LNCaP clone FGC (cell line): ENCODE data around the gene MYRIP.

ENCODE experiments used
- DNase-seq: peaks from one replicate; pipeline ENCODE4 v3.0.0-alpha.2; 2011; ENCODE audit warnings: low read depth
- H3K4me3 ChIP-seq: 2 replicates; pipeline ENCODE4 v1.5.1; 2011; ENCODE audit warnings: mild to moderate bottlenecking, low read depth, low read length, control low read depth
- CTCF ChIP-seq: IDR thresholded peaks from 2 replicates; pipeline ENCODE4 v1.5.1; 2012; ENCODE audit warnings: mild to moderate bottlenecking; ENCODE audit not compliant: control insufficient read depth, insufficient read depth; ENCODE audit errors: extremely low read depth

The MYRIP gene

DNA sequence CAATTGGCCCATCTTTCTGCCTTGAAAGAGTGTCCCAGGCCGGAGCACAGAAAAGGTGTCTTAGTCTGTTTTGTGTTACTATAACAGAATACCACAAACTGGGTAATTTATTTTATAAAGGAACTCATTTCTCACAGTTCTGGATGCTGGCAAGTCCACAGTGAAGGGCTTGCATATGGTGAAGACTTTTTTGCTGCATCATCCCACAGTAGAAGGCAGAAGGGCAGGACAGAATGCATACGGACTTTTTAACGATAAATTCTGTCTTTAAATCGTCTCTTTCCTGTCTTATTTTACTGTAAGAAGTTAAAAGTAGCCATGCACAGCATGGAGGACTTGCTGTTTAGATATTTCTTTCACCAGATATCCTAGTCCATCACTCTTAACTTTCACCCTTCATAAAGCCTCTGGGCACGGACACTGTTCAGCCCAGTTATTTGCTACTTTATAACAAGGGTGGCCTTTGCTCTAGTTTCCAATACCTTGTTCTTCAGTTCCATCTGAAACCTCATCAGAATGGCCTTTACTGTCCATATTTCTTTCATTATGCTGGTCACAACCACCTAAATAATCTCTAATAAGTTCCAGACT is 489.8 kb downstream of the MYRIP start:
- no peak for TF ChIP-seq CTCF
- DNase-seq = no peak
- no peak overlapping the region for H3K4me3 ChIP-seq

DNA sequence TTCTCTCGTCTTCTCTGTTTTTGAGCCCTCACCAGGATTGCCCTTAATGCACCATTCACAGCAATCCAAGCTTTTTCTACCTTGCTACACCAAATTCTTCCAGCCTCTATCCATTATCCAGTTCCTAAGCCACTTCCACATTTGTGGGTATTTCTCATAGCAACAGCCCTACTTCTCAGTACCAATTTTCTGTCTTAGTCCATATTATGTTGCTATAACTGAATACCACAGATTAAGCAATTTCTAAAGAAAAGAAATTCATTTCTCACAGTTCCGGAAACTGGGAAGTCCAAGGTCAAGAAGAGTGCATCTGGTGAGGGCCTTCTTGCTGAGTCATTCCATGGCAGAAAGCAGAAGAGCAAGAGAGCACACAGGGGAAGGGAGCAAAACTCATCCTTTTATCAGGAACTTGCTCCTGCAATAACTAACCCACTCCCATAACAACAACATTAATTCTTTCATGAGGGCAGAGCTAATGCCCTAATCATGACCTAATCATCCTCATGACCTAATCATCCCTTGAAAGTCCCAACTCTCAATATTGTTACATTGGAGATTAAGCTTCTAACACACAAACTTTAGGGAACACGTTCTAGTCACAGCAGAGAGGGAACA is 490.4 kb downstream of the MYRIP start:
- DNase-seq = no peak
- H3K4me3 ChIP-seq = no peak overlapping the region
- no peak for TF ChIP-seq CTCF

GRCh38 chr3:40302784-40303183 is 493.4 kb downstream of the MYRIP start:
- TF ChIP-seq CTCF = no peak
- DNase-seq = no peak
- H3K4me3 ChIP-seq = no peak overlapping the region

DNA sequence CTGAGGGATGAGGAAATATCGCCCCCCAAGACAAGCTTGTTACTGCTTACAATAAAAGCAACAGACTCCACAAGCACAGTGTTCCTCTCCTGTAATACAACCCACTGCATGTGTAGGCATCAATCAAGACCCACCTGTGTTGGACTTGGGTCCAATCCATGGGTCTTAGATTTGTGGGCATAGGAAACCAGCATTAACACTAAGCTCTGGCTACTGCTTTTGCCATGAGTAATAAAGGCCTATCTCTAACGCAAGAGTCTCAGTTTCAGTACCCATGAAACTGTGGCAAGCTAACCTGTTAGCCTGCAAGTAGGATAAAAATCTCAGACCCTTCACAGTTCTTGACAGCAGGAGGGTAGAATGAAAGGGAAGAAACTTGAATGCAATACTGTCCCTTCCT is 494.9 kb downstream of the MYRIP start:
- H3K4me3 ChIP-seq = no peak overlapping the region
- no peak for DNase-seq
- TF ChIP-seq CTCF = no peak

DNA sequence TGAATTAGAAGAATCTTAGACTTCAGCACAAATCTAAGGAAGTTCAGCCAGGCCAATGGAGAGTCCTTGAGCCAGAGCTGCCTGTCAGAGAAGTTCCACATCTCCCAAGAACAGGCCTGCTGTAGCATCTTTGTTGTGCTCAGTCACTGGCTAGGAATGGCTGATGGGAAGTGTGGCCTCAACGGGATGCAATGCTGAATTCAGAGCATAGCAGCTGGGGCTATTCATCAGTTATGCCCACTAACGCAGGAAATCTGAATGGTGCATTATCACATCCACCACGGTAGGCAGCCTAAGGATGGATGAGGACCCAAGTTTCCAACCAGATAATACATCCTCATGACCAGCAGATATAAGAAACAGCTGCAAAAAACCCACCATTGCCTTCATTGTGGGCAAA is 496.9 kb downstream of the MYRIP start:
- no peak for TF ChIP-seq CTCF
- DNase-seq = no peak
- no peak overlapping the region for H3K4me3 ChIP-seq

DNA sequence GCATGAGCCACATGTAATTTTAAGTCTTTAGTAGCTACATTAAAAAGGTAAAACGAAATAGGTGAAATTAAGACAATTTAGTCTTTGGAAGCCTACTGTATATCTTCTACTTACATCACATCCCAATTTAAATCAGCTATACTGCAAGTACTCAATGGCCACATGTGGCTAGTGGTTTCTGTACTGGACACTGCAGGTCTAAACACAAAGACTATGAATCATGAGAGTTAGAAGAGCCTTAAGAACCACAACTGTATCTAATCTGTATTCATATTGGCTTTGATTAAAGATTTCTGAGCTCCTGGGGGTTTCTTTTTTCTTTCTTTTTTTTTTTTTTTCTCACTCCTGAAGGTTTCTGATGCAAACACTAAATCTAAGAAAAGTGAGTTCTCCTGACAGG is 497.8 kb downstream of the MYRIP start:
- no peak for DNase-seq
- no peak overlapping the region for H3K4me3 ChIP-seq
- TF ChIP-seq CTCF = no peak
